ENCODE measurements around the gene CRADD.
"Not testable (repeated sequence)": the region's sequence is repeated elsewhere in the genome, so short reads cannot be mapped to it uniquely, and the experiment has no call there.

CRADD gene

DNA sequence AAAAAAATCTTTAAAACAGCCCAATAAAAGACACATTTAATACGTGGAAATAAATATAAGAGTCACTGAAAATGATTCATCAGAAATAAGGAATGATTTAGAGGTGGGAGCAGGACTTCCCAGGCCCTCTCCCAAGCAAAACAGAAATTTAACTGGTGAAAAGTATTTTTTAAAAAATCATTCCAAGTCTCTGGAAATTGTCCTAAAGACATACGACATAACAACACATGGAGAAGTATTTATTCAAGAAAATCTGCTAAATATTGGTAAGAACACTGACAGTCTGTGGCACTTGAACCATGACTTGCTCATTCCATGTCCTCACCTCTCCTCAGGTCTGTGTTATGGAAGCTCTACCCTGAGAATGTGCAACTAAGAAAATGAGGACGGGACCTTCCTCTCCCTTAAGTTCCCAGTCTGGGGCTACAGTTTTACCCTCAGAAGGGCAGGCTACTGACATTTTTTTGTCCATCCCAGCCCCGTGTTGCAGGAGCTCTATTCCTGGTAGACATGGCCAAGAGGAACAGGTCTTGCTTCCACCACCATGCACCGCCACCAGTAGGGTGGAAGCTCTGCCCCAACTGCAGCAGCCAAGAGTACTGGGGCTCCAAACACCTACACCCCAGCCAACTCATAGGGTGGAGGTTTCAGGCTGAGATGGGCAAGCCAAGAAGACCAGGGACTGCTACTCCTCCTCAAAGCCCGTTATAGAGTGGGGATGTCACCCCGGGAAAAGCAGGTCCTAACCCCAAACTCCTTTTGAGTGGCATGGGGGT is 193.0 kb downstream of the CRADD start:
- no peak for DNase-seq (ENCODE audit: low spot score)

DNA sequence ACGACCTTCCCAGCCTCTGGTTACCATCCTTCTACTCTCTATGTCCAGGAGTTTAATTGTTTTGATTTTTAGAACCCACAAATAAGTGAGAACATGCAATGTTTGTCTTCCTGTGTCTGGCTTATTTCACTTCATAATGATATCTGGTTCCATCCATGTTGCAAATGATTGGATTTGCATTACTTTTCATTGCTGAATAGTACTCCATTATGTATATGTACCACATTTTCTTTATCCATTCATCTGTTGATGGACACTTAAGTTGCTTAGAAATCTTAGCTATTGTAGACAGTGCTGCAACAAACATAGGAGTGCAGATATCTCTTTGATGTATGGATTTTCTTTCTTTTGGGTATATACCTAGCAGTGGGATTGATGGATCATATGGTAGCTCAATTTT is 194.4 kb downstream of the CRADD start:
- DNase-seq (ENCODE audit: low spot score), result not testable (repeated sequence)

DNA sequence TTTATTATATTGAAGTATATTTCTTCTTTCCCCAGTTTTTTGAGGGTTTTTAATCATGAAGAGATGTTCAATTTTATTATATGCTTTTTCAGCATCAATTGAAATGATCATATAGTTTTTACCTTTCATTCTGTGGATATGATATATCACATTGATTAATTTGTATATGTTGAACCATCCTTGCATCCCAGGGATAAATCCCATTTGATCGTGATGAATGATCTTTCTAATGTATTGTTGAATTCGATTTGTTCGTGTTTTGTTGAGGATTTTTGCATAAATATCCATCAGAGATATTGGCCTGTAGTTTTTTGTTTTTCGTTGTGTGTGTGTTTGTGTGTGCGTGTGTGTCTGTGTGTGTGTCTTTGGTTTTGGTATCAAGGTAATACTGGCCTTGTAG is 196.4 kb downstream of the CRADD start:
- no peak for DNase-seq (ENCODE audit: low spot score)

DNA sequence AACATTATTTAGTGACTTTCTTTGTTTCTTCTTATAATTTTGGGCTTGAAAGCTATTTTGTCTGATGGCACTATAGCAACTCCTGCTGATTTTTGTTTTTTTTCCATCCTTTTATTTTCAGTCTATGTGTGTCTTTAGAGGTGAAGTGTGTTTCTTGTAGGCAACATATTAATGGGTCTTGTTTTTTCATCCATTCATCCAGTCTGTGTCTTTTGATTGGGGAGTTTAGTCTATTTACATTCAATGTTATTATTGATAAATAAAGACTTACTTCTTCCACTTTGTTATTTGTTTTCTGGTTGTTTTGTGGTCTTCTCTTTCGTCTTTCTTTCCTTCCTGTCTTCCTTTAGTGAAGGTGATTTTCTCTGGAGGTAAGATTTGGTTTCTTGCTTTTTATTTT is 198.0 kb downstream of the CRADD start:
- no peak for DNase-seq (ENCODE audit: low spot score)

DNA sequence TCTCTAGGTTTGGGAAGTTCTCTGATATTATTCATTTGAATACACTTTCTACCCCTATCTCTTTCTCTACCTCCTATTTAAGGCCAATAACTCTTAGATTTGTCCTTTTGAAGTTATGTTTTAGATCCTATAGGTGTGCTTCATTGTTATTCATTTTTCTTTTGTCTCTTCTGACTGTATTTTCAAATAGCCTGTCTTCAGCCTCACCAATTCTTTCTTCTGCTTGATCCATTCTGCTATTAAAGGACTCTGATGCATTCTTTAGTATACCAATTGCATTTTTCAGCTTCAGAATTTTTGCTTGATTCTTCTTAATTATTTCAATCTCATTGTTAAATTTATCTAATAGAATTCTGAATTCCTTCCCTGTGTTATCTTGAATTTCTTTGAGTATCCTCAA is 199.2 kb downstream of the CRADD start:
- DNase-seq (ENCODE audit: low spot score), result no peak

DNA sequence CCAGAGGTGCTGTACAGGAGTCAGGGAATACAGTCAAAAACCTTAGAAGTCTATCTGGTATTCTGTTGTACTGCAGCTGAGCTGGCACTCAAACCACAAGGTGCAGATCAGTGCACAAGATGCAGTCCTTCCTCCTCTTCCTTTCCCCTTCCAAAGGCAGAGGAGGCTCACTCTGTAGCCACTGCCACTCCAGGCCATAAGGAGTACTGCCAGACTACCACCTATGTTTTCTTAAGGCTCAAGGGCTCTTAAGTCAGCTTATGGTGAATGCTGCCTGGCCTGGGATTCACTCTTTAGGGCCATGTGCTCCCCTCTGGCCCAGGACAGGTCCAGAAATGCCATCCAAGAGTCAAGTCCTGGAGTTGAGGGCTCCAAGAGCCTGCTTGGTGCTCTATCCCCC is 200.3 kb downstream of the CRADD start:
- DNase-seq (ENCODE audit: low spot score), result no peak

DNA sequence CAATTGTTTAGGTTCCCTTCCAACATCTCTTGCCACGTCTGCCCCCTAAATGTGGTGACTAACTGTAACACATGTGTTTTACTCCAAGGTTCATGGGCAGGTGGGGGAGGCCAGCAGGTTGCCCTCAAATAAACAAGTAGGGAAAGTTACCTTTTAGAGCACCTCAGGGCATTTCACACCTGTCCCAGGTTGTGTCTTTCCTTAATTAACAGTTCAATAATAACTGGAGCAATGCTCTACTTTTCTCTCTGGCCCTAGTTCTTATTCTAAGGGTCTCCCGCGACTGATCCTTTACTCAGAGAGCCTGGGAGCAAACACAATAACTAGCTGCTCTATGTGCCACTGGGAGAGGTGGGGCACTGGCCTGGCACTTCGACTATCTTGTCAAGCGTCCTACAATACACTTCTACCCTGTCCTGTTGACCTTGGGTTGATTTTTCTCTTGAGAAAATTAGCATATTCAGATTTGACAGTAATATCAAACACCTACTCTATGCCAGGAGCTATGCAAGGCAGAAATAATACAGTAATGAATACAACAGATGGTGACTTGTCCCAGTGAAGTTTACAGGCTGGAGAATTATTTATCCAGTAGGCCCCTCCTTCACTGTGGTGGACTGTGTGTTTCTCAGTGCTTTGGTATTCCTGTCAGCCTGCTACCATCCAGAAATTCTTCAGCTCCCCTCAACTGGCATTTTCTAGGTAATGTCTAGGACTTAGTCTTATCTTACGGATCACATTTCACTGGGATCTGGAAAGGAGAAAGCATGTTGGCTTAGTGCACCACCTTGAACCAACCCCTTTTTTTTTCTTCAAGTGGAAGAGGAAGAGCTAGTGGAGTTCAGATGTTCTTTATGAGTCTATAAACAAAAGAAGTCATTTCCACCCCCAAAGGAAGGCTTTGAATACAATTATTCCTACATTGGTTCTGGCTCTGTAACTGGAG is 202.6 kb downstream of the CRADD start:
- no peak for DNase-seq (ENCODE audit: low spot score)

DNA sequence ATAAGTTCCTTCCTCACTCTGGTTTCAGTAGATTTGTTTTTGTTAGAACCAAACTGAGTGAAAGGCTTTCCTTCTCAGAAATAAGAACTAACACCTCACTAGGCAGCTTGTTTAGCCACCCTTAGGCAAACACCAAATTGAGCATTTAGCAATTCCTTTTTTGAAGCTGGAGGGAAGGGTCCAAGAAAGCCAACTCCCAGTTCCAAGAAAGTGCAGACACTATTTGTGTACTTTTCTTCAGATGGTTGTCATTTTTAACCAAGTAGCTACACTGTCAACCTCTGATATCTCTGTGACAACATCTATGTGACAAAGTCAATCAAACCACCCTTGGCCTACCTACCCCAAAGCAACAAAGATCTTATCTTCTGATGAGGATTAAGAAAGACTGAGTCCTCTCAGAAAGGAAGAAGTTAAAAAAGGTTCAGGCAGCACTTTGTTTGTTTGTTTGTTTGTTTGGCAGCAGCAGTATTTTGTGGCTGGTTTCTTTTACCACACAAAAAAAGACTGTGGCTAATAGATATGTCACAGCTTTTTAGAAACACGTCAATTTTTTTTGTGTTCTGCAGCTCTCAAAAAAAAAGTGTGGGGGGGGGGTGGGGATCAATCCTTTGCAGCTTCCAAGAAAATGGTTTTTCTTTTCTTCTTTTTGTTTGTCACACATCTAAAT is 203.8 kb downstream of the CRADD start:
- no peak for DNase-seq (ENCODE audit: low spot score)

DNA sequence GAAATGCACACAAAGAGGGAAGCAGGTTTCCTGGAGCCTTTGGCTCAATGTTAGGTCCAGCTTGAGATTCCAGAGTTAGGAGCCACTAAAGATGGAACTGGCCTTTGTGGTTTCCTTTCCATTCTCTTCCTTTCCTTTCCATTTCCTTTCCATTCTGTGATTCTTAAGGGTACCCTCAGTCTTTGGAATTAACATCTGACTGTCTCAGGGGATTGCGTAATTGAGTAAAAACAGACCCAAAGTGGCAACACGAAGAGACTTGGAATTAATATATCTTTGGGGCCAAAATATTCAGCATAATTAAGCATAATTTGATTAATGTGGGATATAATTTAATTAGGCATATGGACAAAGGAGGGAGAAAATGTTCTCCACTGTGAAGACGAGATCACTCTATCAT is 205.6 kb downstream of the CRADD start:
- peak; percentile 50 for DNase-seq (ENCODE audit: low spot score)

DNA sequence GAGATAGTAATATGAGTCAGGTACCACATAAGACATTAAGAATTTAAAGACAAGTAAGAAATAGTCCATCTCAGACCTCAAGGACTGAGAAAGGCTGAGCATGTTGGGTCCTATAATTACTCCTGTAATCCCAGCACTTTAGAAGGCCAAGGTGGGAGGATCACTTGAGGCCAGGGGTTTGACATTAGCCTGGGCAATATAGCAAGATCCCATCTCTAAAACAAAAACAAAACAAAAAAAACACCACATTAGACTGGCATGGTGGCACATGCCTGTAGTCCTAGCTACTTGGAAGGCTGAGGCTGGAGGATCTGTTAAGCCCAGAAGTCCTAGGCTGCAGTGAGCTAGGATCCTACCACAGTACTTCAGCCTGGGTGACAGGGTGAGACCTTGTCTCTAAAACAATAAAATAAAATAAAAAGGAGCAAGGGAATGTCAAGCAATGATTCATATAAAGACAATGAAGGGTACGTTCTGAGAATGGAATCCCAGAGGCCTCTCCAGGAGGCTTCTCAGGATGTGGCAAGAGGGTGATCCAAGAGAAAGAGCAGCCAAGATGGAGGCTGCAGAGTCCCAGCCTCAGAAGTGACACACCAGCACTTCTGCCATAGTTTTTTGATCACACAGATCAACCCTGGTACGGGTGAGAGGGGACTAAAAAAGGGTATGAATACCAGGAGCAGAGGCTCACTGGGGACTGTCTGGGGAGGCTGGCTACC is 206.4 kb downstream of the CRADD start:
- no peak for DNase-seq (ENCODE audit: low spot score)

DNA sequence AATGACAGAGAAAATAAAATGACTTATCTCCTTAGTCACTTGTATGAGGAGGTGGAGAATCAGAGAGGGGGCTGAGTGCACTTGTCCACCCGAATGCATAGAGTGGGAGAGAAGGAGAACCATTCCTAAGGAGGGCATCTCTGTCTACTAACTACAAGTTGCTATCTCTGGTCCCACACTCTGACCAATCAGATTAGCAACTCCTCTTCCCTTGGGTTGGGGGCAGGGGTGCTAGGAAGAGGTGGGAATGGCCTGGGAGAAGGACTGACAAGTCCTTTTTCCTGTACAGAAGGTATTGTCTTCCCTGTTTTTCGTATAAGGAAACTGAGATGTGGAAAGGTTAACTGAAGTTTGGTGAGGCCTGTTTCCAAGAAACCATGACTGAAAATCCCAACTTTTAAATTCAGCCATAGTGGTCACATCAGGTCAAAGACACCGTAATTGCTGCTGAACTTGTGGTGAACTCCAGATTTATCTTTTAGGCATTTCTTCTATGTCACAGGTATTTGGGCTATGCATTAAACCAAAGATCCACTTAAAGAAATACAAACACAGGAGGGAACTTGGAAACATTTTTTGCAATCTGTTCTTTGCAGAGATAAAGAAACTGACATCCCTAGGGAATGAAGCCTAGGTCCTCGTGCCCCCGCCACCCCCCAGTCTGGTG is 207.8 kb downstream of the CRADD start:
- no peak for DNase-seq (ENCODE audit: low spot score)

DNA sequence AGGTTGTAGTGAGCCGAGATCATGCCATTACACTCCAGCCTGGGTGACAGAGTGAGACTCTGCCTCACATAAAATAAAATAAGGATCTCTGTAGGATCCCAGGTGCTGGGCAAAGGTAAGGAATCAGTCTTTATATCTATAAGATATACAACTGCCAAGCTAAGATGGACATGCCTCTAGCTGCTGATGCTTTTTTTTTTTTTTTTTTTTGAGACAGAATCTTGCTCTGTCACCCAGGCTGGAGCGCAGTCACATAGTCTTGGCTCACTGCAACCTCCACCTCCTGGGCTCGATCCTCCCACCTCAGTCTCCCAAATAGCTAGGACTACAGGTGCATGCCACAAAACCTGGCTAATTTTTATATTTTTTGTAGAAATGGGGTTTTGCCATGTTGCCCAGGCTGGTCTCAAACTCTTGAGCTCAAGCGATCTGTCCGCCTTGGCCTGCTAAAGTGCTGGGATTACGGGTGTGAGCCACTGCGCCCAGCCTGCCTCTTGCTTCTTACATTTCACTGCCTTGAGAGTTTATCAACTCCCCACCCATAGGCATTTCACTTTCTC is 208.9 kb downstream of the CRADD start:
- not testable (repeated sequence) for DNase-seq (ENCODE audit: low spot score)

DNA sequence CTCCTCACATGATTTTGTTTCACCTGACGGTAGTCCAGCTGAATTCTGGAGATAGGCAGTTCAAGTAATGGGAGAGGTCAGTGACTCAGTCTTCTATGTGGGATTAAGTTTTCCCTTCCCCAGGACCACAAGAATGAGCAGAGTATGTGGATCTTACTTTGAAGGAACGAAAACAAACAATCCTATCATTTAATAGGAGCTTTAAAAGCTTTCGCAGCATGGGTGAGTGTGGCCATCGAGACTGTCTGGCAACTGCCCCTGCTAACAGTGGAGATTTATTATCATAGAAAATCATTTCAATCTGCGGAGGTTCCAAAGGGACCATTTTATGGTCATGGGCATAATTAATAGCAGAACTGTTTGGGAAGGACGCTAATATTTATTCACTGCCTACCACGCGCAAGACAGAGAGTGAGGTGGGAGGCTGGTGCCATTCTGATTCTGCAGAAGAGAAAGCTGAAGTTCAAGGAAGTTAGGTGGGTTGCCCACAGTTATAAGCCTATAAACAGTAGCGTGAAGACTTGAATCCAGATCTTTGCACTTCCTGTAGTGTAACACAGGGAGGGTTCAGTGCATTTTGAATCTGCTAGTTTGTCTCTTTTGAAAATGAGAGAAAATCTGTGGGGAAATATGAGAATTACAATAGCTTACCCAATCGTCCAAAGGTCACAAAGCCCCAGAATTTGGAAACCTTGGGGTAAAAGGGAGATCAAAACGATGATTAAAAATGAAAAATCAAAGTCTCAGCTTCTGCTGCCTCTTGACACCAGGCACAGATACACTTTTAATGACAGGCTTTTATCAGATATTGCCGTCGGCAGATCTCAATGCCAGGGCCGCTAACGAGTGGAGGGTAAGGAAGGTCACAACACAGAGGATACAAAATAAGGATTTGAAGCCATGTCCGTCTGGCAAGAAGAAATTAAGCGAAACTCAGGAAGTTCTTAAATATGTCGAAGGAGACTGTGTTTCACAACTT is 209.6 kb downstream of the CRADD start:
- no peak for DNase-seq (ENCODE audit: low spot score)

DNA sequence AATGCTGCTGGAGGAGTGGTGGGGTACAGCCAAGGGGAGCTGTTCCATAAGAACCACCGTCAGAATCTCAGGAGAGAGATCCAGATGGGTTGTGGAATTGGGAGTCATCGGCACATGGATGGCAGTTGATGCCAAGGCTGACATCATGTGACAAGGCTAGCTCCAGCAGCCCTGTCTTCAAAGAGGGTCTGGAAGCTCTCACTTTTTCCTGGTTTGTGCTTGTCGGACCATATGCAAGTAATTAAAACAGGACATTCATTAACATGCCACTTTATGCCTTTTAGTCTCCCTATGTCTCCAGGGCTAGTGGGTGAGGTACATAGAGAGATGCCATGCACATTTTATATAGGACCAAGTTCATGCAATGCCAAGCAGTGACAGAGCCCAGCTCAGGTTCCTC is 211.8 kb downstream of the CRADD start:
- no peak for DNase-seq (ENCODE audit: low spot score)

DNA sequence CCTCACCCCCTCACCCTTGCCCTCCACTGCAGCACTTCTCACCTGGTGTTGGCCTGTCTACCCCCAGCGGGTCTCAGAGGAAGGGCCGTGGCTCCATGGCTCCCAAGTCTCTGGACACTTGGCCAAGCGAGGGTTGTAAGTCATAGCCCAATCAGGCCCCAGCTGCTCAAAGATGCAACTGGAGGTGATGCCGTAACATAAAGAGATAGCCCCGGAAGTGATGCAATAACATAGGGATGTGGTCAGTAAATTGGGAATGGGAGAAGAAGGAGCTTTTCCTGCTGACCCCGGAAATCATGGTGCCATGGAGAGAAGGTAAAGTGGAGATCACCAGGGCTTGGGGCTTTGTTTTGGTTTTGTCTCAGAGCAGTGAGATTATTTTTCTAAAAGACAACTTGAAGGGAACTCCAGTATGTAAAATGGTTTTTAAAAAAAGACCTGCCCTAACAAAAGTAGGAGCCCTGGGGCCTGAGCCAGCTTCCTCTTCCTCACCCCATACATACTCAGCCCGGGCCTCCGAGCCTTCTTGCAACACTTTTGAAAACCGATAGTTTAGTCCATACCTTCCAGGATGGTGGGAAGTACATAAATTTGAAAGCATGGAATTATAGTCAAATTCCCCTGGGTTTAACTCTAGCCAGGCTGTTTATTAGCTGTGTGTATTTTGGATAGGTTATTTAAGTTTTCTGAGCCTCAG is 212.5 kb downstream of the CRADD start:
- DNase-seq (ENCODE audit: low spot score), result no peak

DNA sequence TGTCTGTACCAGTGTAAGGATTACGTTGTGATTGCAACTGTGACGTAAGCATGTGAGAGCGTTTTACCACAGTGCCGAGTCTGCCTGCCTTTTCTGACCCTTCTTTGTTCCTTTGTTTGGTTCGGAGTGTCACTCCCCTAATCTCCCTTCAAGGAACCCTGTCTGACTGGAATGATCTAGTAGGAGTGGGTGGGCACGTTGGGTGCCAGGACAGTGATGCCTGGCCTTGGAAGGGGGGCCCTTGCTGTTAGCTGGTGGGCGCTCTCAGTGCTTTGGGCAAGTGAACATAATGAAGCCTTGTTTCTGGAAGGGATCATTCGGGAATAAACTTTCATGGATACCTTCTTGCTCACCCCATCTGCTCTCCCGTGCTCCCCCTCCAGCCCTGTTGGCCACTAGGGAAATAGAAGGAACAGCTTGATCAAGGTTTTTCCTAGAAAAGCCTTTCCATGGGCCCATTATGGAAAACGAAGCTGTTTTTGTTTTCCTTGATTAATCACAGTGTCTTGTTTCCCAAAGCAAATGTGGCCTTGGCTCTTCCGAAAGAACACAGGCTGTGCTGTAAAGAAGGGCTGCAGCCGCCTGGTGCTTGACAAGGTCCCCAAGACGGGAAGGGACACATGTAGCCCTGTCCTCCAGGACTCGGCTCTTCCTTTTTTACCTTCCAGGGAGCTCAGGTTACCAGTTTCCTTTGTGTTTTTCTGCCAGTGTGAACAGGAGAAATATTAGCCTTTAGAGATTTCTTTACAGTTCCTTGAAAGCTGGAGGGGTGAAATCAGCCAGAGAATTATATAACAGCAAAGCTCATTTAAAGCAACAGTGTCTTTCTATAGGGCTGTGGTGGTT is 215.5 kb downstream of the CRADD start:
- no peak for DNase-seq (ENCODE audit: low spot score)

DNA sequence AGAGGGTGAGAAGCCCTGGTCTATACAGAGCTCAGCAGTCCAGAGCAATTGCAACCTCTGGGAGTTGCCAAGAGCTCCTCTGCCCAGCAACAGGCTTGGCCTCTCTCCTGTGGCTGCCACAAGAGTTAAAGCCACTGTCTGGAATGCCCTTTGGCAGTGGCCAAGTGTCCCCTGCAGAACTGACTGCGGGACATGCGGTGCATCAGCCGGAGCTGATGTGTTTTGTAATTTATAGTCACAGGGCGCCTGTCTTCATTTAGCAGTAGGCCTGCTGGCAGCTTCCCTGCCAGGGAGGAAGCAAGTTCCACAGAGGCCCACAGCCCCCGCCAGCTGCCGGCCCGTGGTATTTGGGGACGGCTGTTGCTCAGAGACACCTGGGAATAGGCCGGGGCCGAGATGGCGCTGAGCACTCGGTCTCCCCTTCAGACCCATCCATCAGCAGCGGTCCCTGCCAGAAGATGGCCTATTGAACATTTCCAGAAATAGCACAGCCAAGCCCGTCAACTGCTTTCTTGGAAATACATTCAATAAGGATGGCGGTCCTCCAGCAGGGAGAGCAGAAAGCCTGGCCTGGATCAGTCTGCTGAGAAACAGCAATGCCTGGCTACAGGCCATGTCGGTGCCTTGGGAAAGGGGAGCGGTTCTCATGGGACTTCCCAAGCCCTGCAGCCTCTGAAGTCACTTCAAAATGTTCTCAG is 217.4 kb downstream of the CRADD start:
- no peak for DNase-seq (ENCODE audit: low spot score)
